GM23338 (cell line): ENCODE data around the gene DHRS4. TPM values are rescaled to one million over a fixed set of nuclear protein-coding genes. Genes with fewer than 3 reads are reported as not detected.

ENCODE experiments used
- ATAC-seq: fragments of 200-7000 bp; cut with Tn5 transposase; 3 replicates; pipeline ENCODE4 v1.9.1; 2020
- DNase-seq: peaks from one replicate; pipeline ENCODE4 v3.0.0-alpha.2; 2015; ENCODE audit warnings: low spot score
- H2AFZ ChIP-seq: fragments of 200-600 bp; sonication (generic); 2 replicates; pipeline ENCODE4 v1.8.0; 2016; ENCODE audit warnings: antibody characterized with exemption, mild to moderate bottlenecking, moderate library complexity
- H3F3A ChIP-seq: fragments of 200-600 bp; sonication (generic); replicated peaks from 2 replicates; pipeline ENCODE4 v1.8.0; 2017; ENCODE audit warnings: antibody characterized with exemption, mixed run types, low read depth
- H3K27ac ChIP-seq: fragments of 200-600 bp; sonication (generic); 2 replicates; pipeline ENCODE4 v1.6.1; 2016; ENCODE audit warnings: low read depth
- H3K27me3 ChIP-seq: fragments of 200-600 bp; sonication (generic); 2 replicates; pipeline ENCODE4 v1.8.0; 2016; ENCODE audit warnings: mild to moderate bottlenecking, mixed run types, moderate library complexity; ENCODE audit not compliant: insufficient read depth
- H3K36me3 ChIP-seq: fragments of 200-600 bp; sonication (generic); 2 replicates; pipeline ENCODE4 v1.8.0; 2016; ENCODE audit warnings: mild to moderate bottlenecking; ENCODE audit not compliant: insufficient read depth
- H3K4me1 ChIP-seq: fragments of 200-600 bp; sonication (generic); 2 replicates; pipeline ENCODE4 v1.8.0; 2016; ENCODE audit warnings: mild to moderate bottlenecking, moderate library complexity; ENCODE audit not compliant: insufficient read depth
- H3K4me2 ChIP-seq: fragments of 200-600 bp; sonication (generic); 2 replicates; pipeline ENCODE4 v1.7.1; 2017; ENCODE audit warnings: mixed run types
- H3K4me3 ChIP-seq: fragments of 200-600 bp; sonication (generic); 2 replicates; pipeline ENCODE4 v1.6.1; 2016; ENCODE audit warnings: mixed run types
- H3K79me2 ChIP-seq: fragments of 200-600 bp; sonication (generic); replicated peaks from 2 replicates; pipeline ENCODE4 v1.8.0; 2017; ENCODE audit warnings: mild to moderate bottlenecking; ENCODE audit not compliant: insufficient read depth
- H3K9me2 ChIP-seq: fragments of 200-600 bp; sonication (generic); 2 replicates; pipeline ENCODE4 v1.8.0; 2017; ENCODE audit not compliant: insufficient read depth
- H4K20me1 ChIP-seq: fragments of 200-600 bp; sonication (generic); replicated peaks from 2 replicates; pipeline ENCODE4 v1.8.0; 2017; ENCODE audit warnings: mild to moderate bottlenecking; ENCODE audit not compliant: insufficient read depth
- H3K27ac Mint-ChIP-seq: 2 replicates; pipeline ENCODE4 v1.8.0; 2020; ENCODE audit warnings: inconsistent platforms, mild to moderate bottlenecking, moderate library complexity, mixed read lengths
- H3K27me3 Mint-ChIP-seq: 3 replicates; pipeline ENCODE4 v1.8.0; 2022; ENCODE audit warnings: low read depth, mild to moderate bottlenecking, moderate library complexity, mixed read lengths, inconsistent platforms; ENCODE audit not compliant: insufficient read depth, poor library complexity
- H3K36me3 Mint-ChIP-seq: 3 replicates; pipeline ENCODE4 v1.8.0; 2021; ENCODE audit warnings: low read depth, mild to moderate bottlenecking, inconsistent platforms, moderate library complexity, mixed read lengths
- H3K4me1 Mint-ChIP-seq: 3 replicates; pipeline ENCODE4 v1.8.0; 2020; ENCODE audit warnings: mild to moderate bottlenecking, inconsistent platforms, mixed read lengths
- H3K4me3 Mint-ChIP-seq: 3 replicates; pipeline ENCODE4 v1.8.0; 2021; ENCODE audit warnings: moderate library complexity, mild to moderate bottlenecking, inconsistent platforms, mixed read lengths
- H3K9me3 Mint-ChIP-seq: 3 replicates; pipeline ENCODE4 v1.8.0; 2020; ENCODE audit warnings: moderate library complexity, mild to moderate bottlenecking, inconsistent platforms, mixed read lengths
- CREB1 ChIP-seq: fragments of 250-450 bp; sonication (Bioruptor Pico); IDR thresholded peaks from 2 replicates; pipeline ENCODE4 v1.5.0; 2020; ENCODE audit warnings: low read depth, mild to moderate bottlenecking, moderate library complexity
- CTCF ChIP-seq, 2 experiments: fragments of 200-600 bp in 1 of 2; sonication (generic) in 1 of 2; conservative IDR thresholded peaks; 2 replicates each; pipeline versions ENCODE4 v1.5.1 to v1.6.1; 2016 to 2017; ENCODE audit warnings: antibody characterized with exemption in 2 of 2, low read depth in 2 of 2, mild to moderate bottlenecking in 2 of 2, moderate library complexity in 1 of 2
- ETS1 ChIP-seq: IDR thresholded peaks from 2 replicates; pipeline ENCODE4 v1.6.1; 2016; ENCODE audit warnings: antibody characterized with exemption
- EZH2 ChIP-seq: fragments of 200-600 bp; sonication (generic); IDR thresholded peaks from one replicate; pipeline ENCODE4 v1.8.0; 2017; ENCODE audit warnings: antibody characterized with exemption, mild to moderate bottlenecking, low read depth; ENCODE audit not compliant: unreplicated experiment
- EZH2phosphoT487 ChIP-seq: fragments of 200-600 bp; sonication (generic); IDR thresholded peaks from one replicate; pipeline ENCODE4 v1.8.1; 2018; ENCODE audit warnings: antibody characterized with exemption; ENCODE audit not compliant: unreplicated experiment
- JUNB ChIP-seq: IDR thresholded peaks from one replicate; pipeline ENCODE4 v1.6.1; 2016; ENCODE audit warnings: antibody characterized with exemption; ENCODE audit not compliant: unreplicated experiment
- NANOG ChIP-seq: IDR thresholded peaks from 2 replicates; pipeline ENCODE4 v1.6.1; 2016; ENCODE audit warnings: antibody characterized with exemption, borderline replicate concordance
- POLR2AphosphoS5 ChIP-seq: IDR thresholded peaks from 2 replicates; pipeline ENCODE4 v1.6.1; 2016; ENCODE audit warnings: antibody characterized with exemption, low read depth
- REST ChIP-seq: IDR thresholded peaks from one replicate; pipeline ENCODE4 v1.6.1; 2018; ENCODE audit warnings: antibody characterized with exemption; ENCODE audit not compliant: unreplicated experiment
- STAT1 ChIP-seq: IDR thresholded peaks from one replicate; pipeline ENCODE4 v1.6.1; 2016; ENCODE audit warnings: antibody characterized with exemption; ENCODE audit not compliant: unreplicated experiment
- ZNF114 ChIP-seq: fragments of 250-450 bp; sonication (Bioruptor Pico); IDR thresholded peaks from 2 replicates; pipeline ENCODE4 v1.5.0; 2020; ENCODE audit warnings: mild to moderate bottlenecking, moderate library complexity
- ZNF331 ChIP-seq: fragments of 250-450 bp; sonication (Bioruptor Pico); IDR thresholded peaks from 2 replicates; pipeline ENCODE4 v1.5.0; 2020; ENCODE audit warnings: low read depth, mild to moderate bottlenecking, moderate library complexity
- polyA plus RNA-seq: library from polyadenylated mRNA; unstranded; fragments of >200 nt; fragmentation: Nextera tagmentation; extraction: Ambion mirVana; gene quantifications from 2 replicates; pipeline ENCODE4 v1.2.1, GENCODE V29; 2016
- total RNA-seq: library from RNA; depleted of rRNA; stranded (reverse); fragments of >200 nt; shearing (Covaris generic); gene quantifications from 2 replicates; pipeline ENCODE4 v1.2.3, GENCODE V29; 2014
- TF ChIP-seq, protein P1 (sequence below): fragments of 250-450 bp; sonication (Bioruptor Pico); IDR thresholded peaks from 2 replicates; pipeline ENCODE4 v1.5.0; 2020; ENCODE audit warnings: mild to moderate bottlenecking, moderate library complexity

Gene DHRS4
- total and polyA plus RNA-seq, 2 experiments from 2014 or later = 16.6 to 18.4 TPM

GRCh38 chr14:23941669-23942068, 11.9 kb upstream of the DHRS4 start:
- Histone ChIP-seq H3K27ac (no peak overlapping the region), H3K79me2 (no peaks in the 10 kb centered on the region), H3K36me3 (no peaks in the 10 kb centered on the region), H3K27me3 (no peaks in the 10 kb centered on the region), H3K4me1 (no peaks in the 10 kb centered on the region), H3K4me3 (no peak overlapping the region), H4K20me1 (no peaks in the 10 kb centered on the region), H3F3A (no peaks in the 10 kb centered on the region), H2AFZ (no peak overlapping the region), H3K4me2 (no peak overlapping the region), H3K9me2 (peaks cover 9% of the 10 kb centered on the region; the same call in 1 of the 2 replicates)
- DNase-seq = no peak
- Mint-ChIP-seq H3K4me1 (no peaks in the 10 kb centered on the region), H3K36me3 (peaks cover 9% of the 10 kb centered on the region; the same call in 2 of the 3 replicates), H3K27me3 (no peaks in the 10 kb centered on the region), H3K9me3 (peaks cover 3% of the 10 kb centered on the region; the same call in 2 of the 3 replicates), H3K27ac (no peak overlapping the region), H3K4me3 (no peak overlapping the region)
- no peak for TF ChIP-seq JUNB
- TF ChIP-seq NANOG = no peak
- no peak for TF ChIP-seq EZH2
- TF ChIP-seq REST = no peak
- no peak for TF ChIP-seq CTCF (conservative IDR thresholded peaks at IDR 0.05; ENCODE audit: low read depth in 2 of 2)
- TF ChIP-seq ETS1 = no peak
- TF ChIP-seq EZH2phosphoT487 = no peak
- TF ChIP-seq, protein P1, sequence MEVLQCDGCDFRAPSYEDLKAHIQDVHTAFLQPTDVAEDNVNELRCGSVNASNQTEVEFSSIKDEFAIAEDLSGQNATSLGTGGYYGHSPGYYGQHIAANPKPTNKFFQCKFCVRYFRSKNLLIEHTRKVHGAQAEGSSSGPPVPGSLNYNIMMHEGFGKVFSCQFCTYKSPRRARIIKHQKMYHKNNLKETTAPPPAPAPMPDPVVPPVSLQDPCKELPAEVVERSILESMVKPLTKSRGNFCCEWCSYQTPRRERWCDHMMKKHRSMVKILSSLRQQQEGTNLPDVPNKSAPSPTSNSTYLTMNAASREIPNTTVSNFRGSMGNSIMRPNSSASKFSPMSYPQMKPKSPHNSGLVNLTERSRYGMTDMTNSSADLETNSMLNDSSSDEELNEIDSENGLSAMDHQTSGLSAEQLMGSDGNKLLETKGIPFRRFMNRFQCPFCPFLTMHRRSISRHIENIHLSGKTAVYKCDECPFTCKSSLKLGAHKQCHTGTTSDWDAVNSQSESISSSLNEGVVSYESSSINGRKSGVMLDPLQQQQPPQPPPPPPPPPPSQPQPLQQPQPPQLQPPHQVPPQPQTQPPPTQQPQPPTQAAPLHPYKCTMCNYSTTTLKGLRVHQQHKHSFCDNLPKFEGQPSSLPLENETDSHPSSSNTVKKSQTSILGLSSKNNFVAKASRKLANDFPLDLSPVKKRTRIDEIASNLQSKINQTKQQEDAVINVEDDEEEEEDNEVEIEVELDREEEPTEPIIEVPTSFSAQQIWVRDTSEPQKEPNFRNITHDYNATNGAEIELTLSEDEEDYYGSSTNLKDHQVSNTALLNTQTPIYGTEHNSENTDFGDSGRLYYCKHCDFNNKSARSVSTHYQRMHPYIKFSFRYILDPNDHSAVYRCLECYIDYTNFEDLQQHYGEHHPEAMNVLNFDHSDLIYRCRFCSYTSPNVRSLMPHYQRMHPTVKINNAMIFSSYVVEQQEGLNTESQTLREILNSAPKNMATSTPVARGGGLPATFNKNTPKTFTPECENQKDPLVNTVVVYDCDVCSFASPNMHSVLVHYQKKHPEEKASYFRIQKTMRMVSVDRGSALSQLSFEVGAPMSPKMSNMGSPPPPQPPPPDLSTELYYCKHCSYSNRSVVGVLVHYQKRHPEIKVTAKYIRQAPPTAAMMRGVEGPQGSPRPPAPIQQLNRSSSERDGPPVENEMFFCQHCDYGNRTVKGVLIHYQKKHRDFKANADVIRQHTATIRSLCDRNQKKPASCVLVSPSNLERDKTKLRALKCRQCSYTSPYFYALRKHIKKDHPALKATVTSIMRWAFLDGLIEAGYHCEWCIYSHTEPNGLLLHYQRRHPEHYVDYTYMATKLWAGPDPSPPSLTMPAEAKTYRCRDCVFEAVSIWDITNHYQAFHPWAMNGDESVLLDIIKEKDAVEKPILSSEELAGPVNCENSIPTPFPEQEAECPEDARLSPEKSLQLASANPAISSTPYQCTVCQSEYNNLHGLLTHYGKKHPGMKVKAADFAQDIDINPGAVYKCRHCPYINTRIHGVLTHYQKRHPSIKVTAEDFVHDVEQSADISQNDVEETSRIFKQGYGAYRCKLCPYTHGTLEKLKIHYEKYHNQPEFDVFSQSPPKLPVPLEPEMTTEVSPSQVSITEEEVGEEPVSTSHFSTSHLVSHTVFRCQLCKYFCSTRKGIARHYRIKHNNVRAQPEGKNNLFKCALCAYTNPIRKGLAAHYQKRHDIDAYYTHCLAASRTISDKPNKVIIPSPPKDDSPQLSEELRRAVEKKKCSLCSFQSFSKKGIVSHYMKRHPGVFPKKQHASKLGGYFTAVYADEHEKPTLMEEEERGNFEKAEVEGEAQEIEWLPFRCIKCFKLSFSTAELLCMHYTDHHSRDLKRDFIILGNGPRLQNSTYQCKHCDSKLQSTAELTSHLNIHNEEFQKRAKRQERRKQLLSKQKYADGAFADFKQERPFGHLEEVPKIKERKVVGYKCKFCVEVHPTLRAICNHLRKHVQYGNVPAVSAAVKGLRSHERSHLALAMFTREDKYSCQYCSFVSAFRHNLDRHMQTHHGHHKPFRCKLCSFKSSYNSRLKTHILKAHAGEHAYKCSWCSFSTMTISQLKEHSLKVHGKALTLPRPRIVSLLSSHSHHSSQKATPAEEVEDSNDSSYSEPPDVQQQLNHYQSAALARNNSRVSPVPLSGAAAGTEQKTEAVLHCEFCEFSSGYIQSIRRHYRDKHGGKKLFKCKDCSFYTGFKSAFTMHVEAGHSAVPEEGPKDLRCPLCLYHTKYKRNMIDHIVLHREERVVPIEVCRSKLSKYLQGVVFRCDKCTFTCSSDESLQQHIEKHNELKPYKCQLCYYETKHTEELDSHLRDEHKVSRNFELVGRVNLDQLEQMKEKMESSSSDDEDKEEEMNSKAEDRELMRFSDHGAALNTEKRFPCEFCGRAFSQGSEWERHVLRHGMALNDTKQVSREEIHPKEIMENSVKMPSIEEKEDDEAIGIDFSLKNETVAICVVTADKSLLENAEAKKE (CRISPR knock-in tag) = no peak
- no peak for TF ChIP-seq CREB1 (CRISPR knock-in tag)
- no peak for TF ChIP-seq ZNF331 (CRISPR knock-in tag)
- no peak for TF ChIP-seq STAT1
- no peak for TF ChIP-seq ZNF114
- TF ChIP-seq POLR2AphosphoS5 = no peak
- no peak for ATAC-seq
